ENCODE results near the gene ATP2B1.
A peak's percentile ranks its signal among the peaks of the same experiment; 100 is the strongest.

Gene ATP2B1

GRCh38 chr12:89618113-89618862, 90.3 kb downstream of the ATP2B1 start:
- no peak for TF ChIP-seq CTCF (IDR thresholded peaks at IDR 0.05; ENCODE audit: insufficient read depth, low read depth, low read length, missing control alignments)
- no peak overlapping the region for H3K4me3 ChIP-seq (ENCODE audit: low read length)
- no peak for DNase-seq (ENCODE audit: low read depth)

- H3K4me3 ChIP-seq (ENCODE audit: low read length): no peak overlapping the region
- no peak for DNase-seq (ENCODE audit: low read depth)
- no peak for TF ChIP-seq CTCF (IDR thresholded peaks at IDR 0.05; ENCODE audit: insufficient read depth, low read depth, low read length, missing control alignments)
Measured at GRCh38 chr12:89610366-89610765, 98.3 kb downstream of the ATP2B1 start.

GRCh38 chr12:89603678-89604077, 105.0 kb downstream of the ATP2B1 start:
- TF ChIP-seq CTCF (IDR thresholded peaks at IDR 0.05; ENCODE audit: insufficient read depth, low read depth, low read length, missing control alignments): no peak
- DNase-seq (ENCODE audit: low read depth): no peak
- H3K4me3 ChIP-seq (ENCODE audit: low read length): no peak overlapping the region

- no peak for DNase-seq (ENCODE audit: low read depth)
- H3K4me3 ChIP-seq (ENCODE audit: low read length): no peak overlapping the region
- TF ChIP-seq CTCF (IDR thresholded peaks at IDR 0.05; ENCODE audit: insufficient read depth, low read depth, low read length, missing control alignments): no peak
Measured at GRCh38 chr12:89597770-89598169, 110.9 kb downstream of the ATP2B1 start.

- TF ChIP-seq CTCF (IDR thresholded peaks at IDR 0.05; ENCODE audit: insufficient read depth, low read depth, low read length, missing control alignments): no peak
- H3K4me3 ChIP-seq (ENCODE audit: low read length): no peak overlapping the region
- peak; percentile 27 for DNase-seq (ENCODE audit: low read depth)
Measured at GRCh38 chr12:89597210-89597609, 111.4 kb downstream of the ATP2B1 start.

- no peak overlapping the region for H3K4me3 ChIP-seq (ENCODE audit: low read length)
- DNase-seq (ENCODE audit: low read depth): no peak
- TF ChIP-seq CTCF (IDR thresholded peaks at IDR 0.05; ENCODE audit: insufficient read depth, low read depth, low read length, missing control alignments): no peak
Measured at GRCh38 chr12:89593873-89594272, 114.8 kb downstream of the ATP2B1 start.

GRCh38 chr12:89593233-89593632, 115.4 kb downstream of the ATP2B1 start:
- H3K4me3 ChIP-seq (ENCODE audit: low read length): no peak overlapping the region
- DNase-seq (ENCODE audit: low read depth): no peak
- TF ChIP-seq CTCF (IDR thresholded peaks at IDR 0.05; ENCODE audit: insufficient read depth, low read depth, low read length, missing control alignments): no peak

Measured in epithelial cell of esophagus (primary cell).